HepG2 (cell line): ENCODE results near the gene RPS6KB2. TPM values are rescaled to one million over a fixed set of nuclear protein-coding genes. Genes with fewer than 3 reads are reported as not detected.

Source experiments
- ARID3A ChIP-seq: IDR thresholded peaks from 2 replicates; pipeline ENCODE4 v1.6.1; 2012; ENCODE audit warnings: low read depth, low read length, improper control_type of control experiment
- ATF2 ChIP-seq: sonication (generic); formaldehyde crosslinking; IDR thresholded peaks from 2 replicates; pipeline ENCODE4 v1.4.0; 2020; ENCODE audit warnings: missing genetic modification reagents
- BORCS8-MEF2B ChIP-seq: sonication (generic); formaldehyde crosslinking; IDR thresholded peaks from 2 replicates; pipeline ENCODE4 v1.8.0; 2022; ENCODE audit warnings: mild to moderate bottlenecking, missing genetic modification reagents
- CREB3 ChIP-seq: sonication (generic); formaldehyde crosslinking; IDR thresholded peaks from 2 replicates; pipeline ENCODE4 v1.5.0; 2020; ENCODE audit warnings: missing genetic modification reagents
- GTF2F1 ChIP-seq: fragments of 150-350 bp; IDR thresholded peaks from 2 replicates; pipeline ENCODE4 v1.6.1; 2014; ENCODE audit warnings: low read length
- JDP2 ChIP-seq: sonication (generic); formaldehyde crosslinking; IDR thresholded peaks from 2 replicates; pipeline ENCODE4 v1.8.1; 2022; ENCODE audit warnings: missing genetic modification reagents, borderline replicate concordance
- MAFK ChIP-seq, 2 experiments: IDR thresholded peaks in 1 of 2; conservative IDR thresholded peaks in 1 of 2; 2 replicates each; pipeline ENCODE4 v1.6.1; 2011; ENCODE audit warnings: improper control_type of control experiment in 2 of 2, low read length in 2 of 2
- POLR2AphosphoS5 ChIP-seq: IDR thresholded peaks from 2 replicates; pipeline ENCODE4 v1.6.1; 2012; ENCODE audit warnings: low read depth, low read length
- ZHX1 ChIP-seq: sonication (generic); formaldehyde crosslinking; IDR thresholded peaks from 2 replicates; pipeline ENCODE4 v1.8.1; 2022; ENCODE audit warnings: low read depth, mild to moderate bottlenecking, missing genetic modification reagents
- ZNF101 ChIP-seq: sonication (generic); formaldehyde crosslinking; IDR thresholded peaks from 2 replicates; pipeline ENCODE4 v1.4.0; 2020; ENCODE audit warnings: mild to moderate bottlenecking, low read depth, missing genetic modification reagents, borderline replicate concordance
- ZNF281 ChIP-seq: sonication (generic); formaldehyde crosslinking; IDR thresholded peaks from 2 replicates; pipeline ENCODE4 v1.4.0; 2020; ENCODE audit warnings: missing genetic modification reagents, borderline replicate concordance
- ZNF382 ChIP-seq: sonication (generic); formaldehyde crosslinking; IDR thresholded peaks from 2 replicates; pipeline ENCODE4 v1.5.0; 2020; ENCODE audit warnings: missing genetic modification reagents, mild to moderate bottlenecking, borderline replicate concordance
- ZNF512B ChIP-seq: sonication (generic); formaldehyde crosslinking; IDR thresholded peaks from 2 replicates; pipeline ENCODE4 v1.5.1; 2020; ENCODE audit warnings: missing genetic modification reagents, mild to moderate bottlenecking, borderline replicate concordance
- polyA plus RNA-seq, 8 experiments: library from polyadenylated mRNA; depleted of rRNA in 3 of 8; stranded (reverse) in 7 of 8; unstranded in 1 of 8; fragments of >200 nt; fragmentation: Illumina TruSeq in 4 of 8; extraction: Trizol in 4 of 8; gene quantifications; 2 replicates each; pipeline versions ENCODE4 v1.2.1 to v1.2.3, GENCODE V29; 2011 to 2016; ENCODE audit warnings: low read depth in 4 of 8, missing spikeins in 1 of 8, mixed read lengths in 1 of 8; ENCODE audit not compliant: insufficient read depth in 1 of 8
- total RNA-seq, 5 experiments: library from RNA; depleted of rRNA; stranded (reverse); fragments of >200 nt; fragmentation: Illumina TruSeq; extraction: Trizol; gene quantifications; 2 replicates each; pipeline ENCODE4 v1.2.3, GENCODE V29; 2016; ENCODE audit warnings: low read depth in 1 of 5

Gene RPS6KB2
- total and polyA plus RNA-seq, 2 of the 13 experiments (the other 11 are each of a cell fraction or from before 2014, with no cell fraction given), result 52.9 to 54.8 TPM

GRCh38 chr11:67391304-67392182 lies 36.8 kb upstream of the RPS6KB2 start, which contains the start of gene RAD9A (continued):
- TF ChIP-seq ZNF512B (0 out of 2 replicates have a peak, but pooled peaks have one; percentile 55), ATF2 (peak; percentile 76), MAFK (conservative IDR thresholded peaks at IDR 0.05 in 1 of 2, IDR thresholded peaks at IDR 0.05 in 1 of 2; ENCODE audit: low read length in 2 of 2) (no peak), CREB3 (CRISPR knock-in tag) (peak; percentile 90; the same call in 1 of the 2 replicates), ZNF382 (no peak), BORCS8-MEF2B (peak; percentile 97), ZNF101 (CRISPR knock-in tag) (no peak), POLR2AphosphoS5 (peak; percentile 78), ARID3A (no peak), JDP2 (CRISPR knock-in tag) (no peak), GTF2F1 (0 out of 2 replicates have a peak, but pooled peaks have one; percentile 72), ZNF281 (CRISPR knock-in tag) (peak; percentile 52), ZHX1 (no peak)
